A673 (cell line): Measurements from ENCODE around the gene GPR15LG. TPM values are rescaled to one million over a fixed set of nuclear protein-coding genes. Genes with fewer than 3 reads are reported as not detected.

Experiments used
- BruUV-seq: library from RNA; stranded (reverse); fragments of 400-500 nt; replicated peaks from 2 replicates; lab custom pipeline; 2021; lab: Mats Ljungman, UMichigan
- CTCF ChIA-PET: fragments of 300-600 bp; sonication (Branson Sonifier 250); formaldehyde crosslinking; loops from one replicate; lab custom pipeline; 2022; ENCODE audit warnings: antibody characterized with exemption; lab: Charles Lee
- POLR2A ChIA-PET: fragments of 300-600 bp; sonication (Branson Sonifier 250); formaldehyde crosslinking; loops from one replicate; lab custom pipeline; 2022; ENCODE audit warnings: antibody characterized with exemption; ENCODE audit not compliant: low non-redundant PET; lab: Charles Lee
- DNase-seq: peaks from one replicate; pipeline ENCODE4 v3.0.0-alpha.2; 2015; ENCODE audit warnings: low spot score
- H3K27ac ChIP-seq: fragments of 200-600 bp; sonication (generic); 2 replicates; pipeline ENCODE4 v1.5.1; 2016; ENCODE audit warnings: mixed run types, low read depth, mild to moderate bottlenecking, mixed read lengths, antibody characterized with exemption, low read length; ENCODE audit not compliant: poor library complexity, severe bottlenecking
- H3K27me3 ChIP-seq: fragments of 200-600 bp; sonication (generic); replicated peaks from 2 replicates; pipeline ENCODE4 v1.6.1; 2017; ENCODE audit warnings: mixed run types, low read depth, mild to moderate bottlenecking, mixed read lengths, antibody characterized with exemption, low read length; ENCODE audit not compliant: insufficient read depth, poor library complexity
- H3K36me3 ChIP-seq: fragments of 200-600 bp; sonication (generic); 2 replicates; pipeline ENCODE4 v1.6.1; 2016; ENCODE audit warnings: mixed run types, mild to moderate bottlenecking, mixed read lengths, antibody characterized with exemption, low read length; ENCODE audit not compliant: insufficient read depth, poor library complexity, severe bottlenecking
- H3K4me1 ChIP-seq: fragments of 200-600 bp; sonication (generic); 2 replicates; pipeline ENCODE4 v1.6.1; 2017; ENCODE audit warnings: mixed run types, mild to moderate bottlenecking, mixed read lengths, antibody characterized with exemption, low read length; ENCODE audit not compliant: insufficient read depth, poor library complexity, severe bottlenecking
- H3K4me3 ChIP-seq: fragments of 200-600 bp; sonication (generic); 2 replicates; pipeline ENCODE4 v1.5.1; 2016; ENCODE audit warnings: low read depth, mixed run types, mild to moderate bottlenecking, mixed read lengths, low read length; ENCODE audit not compliant: poor library complexity, severe bottlenecking
- H3K9me3 ChIP-seq: fragments of 200-600 bp; sonication (generic); 2 replicates; pipeline ENCODE4 v1.6.1; 2016; ENCODE audit warnings: mixed run types, low read depth, mild to moderate bottlenecking, mixed read lengths, antibody characterized with exemption, low read length; ENCODE audit not compliant: poor library complexity, severe bottlenecking
- CTCF ChIP-seq: fragments of 300-800, 200-600 bp; sonication (generic); conservative IDR thresholded peaks from 2 replicates; pipeline ENCODE4 v1.5.1; 2017; ENCODE audit warnings: low read depth, mild to moderate bottlenecking, antibody characterized with exemption, low read length, moderate library complexity, mixed read lengths
- EZH2 ChIP-seq: fragments of 200-600 bp; sonication (generic); IDR thresholded peaks from 2 replicates; pipeline ENCODE4 v1.6.1; 2017; ENCODE audit warnings: borderline replicate concordance, low read depth, mild to moderate bottlenecking, mixed read lengths, antibody characterized with exemption, low read length; ENCODE audit not compliant: poor library complexity, severe bottlenecking
- intact Hi-C: fragments of 100-400 bp; cut with micrococcal nuclease; formaldehyde crosslinking; loops from one replicate; pipeline ENCODE4 v1.10.0; 2022; ENCODE audit not compliant: unreplicated experiment
- total RNA-seq: library from RNA; stranded (reverse); gene quantifications from 2 replicates; pipeline ENCODE4 v1.2.3, GENCODE V29; 2021

The GPR15LG gene
- total RNA-seq, 1 experiment from 2014 or later = not detected

- Histone ChIP-seq H3K9me3 (no peaks in the 10 kb centered on the region), H3K27me3 (peaks cover 10% of the 10 kb centered on the region), H3K4me1 (no peaks in the 10 kb centered on the region), H3K36me3 (peaks cover 13% of the 10 kb centered on the region), H3K27ac (no peak overlapping the region), H3K4me3 (no peak overlapping the region)
- no peak for DNase-seq
- POLR2A ChIA-PET = no interaction called here
- CTCF ChIA-PET = no interaction called here
- TF ChIP-seq CTCF = no peak
- no peak for TF ChIP-seq EZH2
- BruUV-seq = no TSS peak
- intact Hi-C loops = no loop called here
These were observed 15.5 kb upstream of the GPR15LG start for GRCh38 chr10:84158061-84158460.

- no TSS peak for BruUV-seq
- Histone ChIP-seq H3K4me3 (no peak overlapping the region), H3K36me3 (peaks cover 8% of the 10 kb centered on the region), H3K27ac (no peak overlapping the region), H3K27me3 (peaks cover 11% of the 10 kb centered on the region), H3K4me1 (no peaks in the 10 kb centered on the region), H3K9me3 (no peaks in the 10 kb centered on the region)
- ChIA-PET POLR2A (no interaction called here), CTCF (no interaction called here)
- no peak for DNase-seq
- TF ChIP-seq CTCF (no peak), EZH2 (no peak)
- intact Hi-C loops = no loop called here
These were observed 15.1 kb upstream of the GPR15LG start for GRCh38 chr10:84158550-84158949.

- DNase-seq = no peak
- Histone ChIP-seq H3K4me1 (no peaks in the 10 kb centered on the region), H3K27me3 (peaks cover 15% of the 10 kb centered on the region), H3K27ac (no peak overlapping the region), H3K4me3 (no peak overlapping the region), H3K36me3 (peaks cover 2% of the 10 kb centered on the region), H3K9me3 (no peaks in the 10 kb centered on the region)
- POLR2A ChIA-PET = no interaction called here
- intact Hi-C loops = no loop called here
- TF ChIP-seq EZH2 (no peak), CTCF (no peak)
- CTCF ChIA-PET = no interaction called here
- no TSS peak for BruUV-seq
These were observed 14.4 kb upstream of the GPR15LG start for GRCh38 chr10:84159076-84159685.
